ENCODE measurements around the gene GNAO1.

DNA sequence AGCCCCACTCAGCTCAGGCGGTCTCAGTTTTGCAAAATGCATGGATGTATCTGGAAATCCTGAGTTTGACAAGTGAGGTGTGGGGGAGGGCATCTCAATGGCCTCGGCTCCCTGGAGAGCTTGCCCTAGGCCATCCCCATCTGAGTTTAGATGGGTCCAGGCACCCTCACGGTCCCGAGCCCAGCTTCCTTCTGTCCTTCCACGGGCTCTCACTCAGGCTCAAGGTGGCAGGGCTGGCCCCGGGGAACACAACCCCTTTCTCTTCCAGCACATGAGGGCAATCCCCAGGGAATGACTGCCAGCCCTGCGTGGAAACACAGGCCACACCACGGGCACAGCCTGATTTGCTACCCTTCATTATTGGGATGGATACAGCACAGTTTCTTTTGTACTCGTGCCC is 175.7 kb downstream of the GNAO1 start:
- TF ChIP-seq, protein P1, sequence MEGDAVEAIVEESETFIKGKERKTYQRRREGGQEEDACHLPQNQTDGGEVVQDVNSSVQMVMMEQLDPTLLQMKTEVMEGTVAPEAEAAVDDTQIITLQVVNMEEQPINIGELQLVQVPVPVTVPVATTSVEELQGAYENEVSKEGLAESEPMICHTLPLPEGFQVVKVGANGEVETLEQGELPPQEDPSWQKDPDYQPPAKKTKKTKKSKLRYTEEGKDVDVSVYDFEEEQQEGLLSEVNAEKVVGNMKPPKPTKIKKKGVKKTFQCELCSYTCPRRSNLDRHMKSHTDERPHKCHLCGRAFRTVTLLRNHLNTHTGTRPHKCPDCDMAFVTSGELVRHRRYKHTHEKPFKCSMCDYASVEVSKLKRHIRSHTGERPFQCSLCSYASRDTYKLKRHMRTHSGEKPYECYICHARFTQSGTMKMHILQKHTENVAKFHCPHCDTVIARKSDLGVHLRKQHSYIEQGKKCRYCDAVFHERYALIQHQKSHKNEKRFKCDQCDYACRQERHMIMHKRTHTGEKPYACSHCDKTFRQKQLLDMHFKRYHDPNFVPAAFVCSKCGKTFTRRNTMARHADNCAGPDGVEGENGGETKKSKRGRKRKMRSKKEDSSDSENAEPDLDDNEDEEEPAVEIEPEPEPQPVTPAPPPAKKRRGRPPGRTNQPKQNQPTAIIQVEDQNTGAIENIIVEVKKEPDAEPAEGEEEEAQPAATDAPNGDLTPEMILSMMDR (IDR thresholded peaks at IDR 0.05): no peak
- no peak for TF ChIP-seq POLR2A (IDR thresholded peaks at IDR 0.05)
- no peak for TF ChIP-seq EP300 (IDR thresholded peaks at IDR 0.05)
